Measurements from ENCODE around the gene CHD5.

Gene CHD5

GRCh38 chr1:6157528-6158174 is 22.5 kb downstream of the CHD5 start:
- FAIRE-seq (peak; percentile 91), DNase-seq (ENCODE audit: insufficient read length, low spot score) (peak; percentile 84)

- DNase-seq (ENCODE audit: insufficient read length, low spot score) (no peak), FAIRE-seq (no peak)
These were observed 23.0 kb downstream of the CHD5 start for GRCh38 chr1:6157132-6157527.

- FAIRE-seq = no peak
These were observed 25.4 kb downstream of the CHD5 start for GRCh38 chr1:6154525-6155319.

GRCh38 chr1:6152882-6153281 is 27.2 kb downstream of the CHD5 start:
- FAIRE-seq = no peak

More at GRCh38 chr1:6154525-6155319, 25.4 kb downstream of the CHD5 start:
- no peak for DNase-seq (ENCODE audit: insufficient read length, low spot score)

GRCh38 chr1:6152181-6152580 is 27.9 kb downstream of the CHD5 start:
- no peak for DNase-seq (ENCODE audit: insufficient read length, low spot score)
- FAIRE-seq = no peak

More at GRCh38 chr1:6152882-6153281, 27.2 kb downstream of the CHD5 start:
- no peak for DNase-seq (ENCODE audit: insufficient read length, low spot score)

- no peak for DNase-seq (ENCODE audit: insufficient read length, low spot score)
These were observed 28.8 kb downstream of the CHD5 start for GRCh38 chr1:6151291-6151822.

GRCh38 chr1:6150006-6150938 is 29.8 kb downstream of the CHD5 start:
- DNase-seq (ENCODE audit: insufficient read length, low spot score) = no peak
- FAIRE-seq = peak; percentile 52

More at GRCh38 chr1:6151291-6151822, 28.8 kb downstream of the CHD5 start:
- no peak for FAIRE-seq

- no peak for FAIRE-seq
These were observed 30.5 kb downstream of the CHD5 start for GRCh38 chr1:6149597-6149996.

GRCh38 chr1:6148497-6149241 is 31.5 kb downstream of the CHD5 start:
- DNase-seq (ENCODE audit: insufficient read length, low spot score) (no peak), FAIRE-seq (no peak)

More at GRCh38 chr1:6149597-6149996, 30.5 kb downstream of the CHD5 start:
- DNase-seq (ENCODE audit: insufficient read length, low spot score) = no peak

- FAIRE-seq (no peak), DNase-seq (ENCODE audit: insufficient read length, low spot score) (no peak)
These were observed 34.2 kb downstream of the CHD5 start for GRCh38 chr1:6145864-6146410.

GRCh38 chr1:6145396-6145750 is 34.7 kb downstream of the CHD5 start:
- no peak for FAIRE-seq
- no peak for DNase-seq (ENCODE audit: insufficient read length, low spot score)

- no peak for DNase-seq (ENCODE audit: insufficient read length, low spot score)
- FAIRE-seq = no peak
These were observed 35.3 kb downstream of the CHD5 start for GRCh38 chr1:6144647-6145395.

GRCh38 chr1:6144175-6144574 is 35.9 kb downstream of the CHD5 start:
- FAIRE-seq = no peak

GRCh38 chr1:6143395-6143794 is 36.7 kb downstream of the CHD5 start:
- FAIRE-seq (no peak), DNase-seq (ENCODE audit: insufficient read length, low spot score) (no peak)

More at GRCh38 chr1:6144175-6144574, 35.9 kb downstream of the CHD5 start:
- no peak for DNase-seq (ENCODE audit: insufficient read length, low spot score)

- DNase-seq (ENCODE audit: insufficient read length, low spot score) = no peak
- FAIRE-seq = no peak
These were observed 37.4 kb downstream of the CHD5 start for GRCh38 chr1:6142734-6143133.

GRCh38 chr1:6142036-6142621 is 38.0 kb downstream of the CHD5 start:
- no peak for FAIRE-seq
- DNase-seq (ENCODE audit: insufficient read length, low spot score) = no peak

GRCh38 chr1:6141592-6141991 is 38.5 kb downstream of the CHD5 start:
- DNase-seq (ENCODE audit: insufficient read length, low spot score) (no peak), FAIRE-seq (no peak)

- DNase-seq (ENCODE audit: insufficient read length, low spot score) = no peak
- FAIRE-seq = no peak
These were observed 39.7 kb downstream of the CHD5 start for GRCh38 chr1:6140413-6140812.

- DNase-seq (ENCODE audit: insufficient read length, low spot score) (no peak), FAIRE-seq (no peak)
These were observed 42.4 kb downstream of the CHD5 start for GRCh38 chr1:6137758-6138157.

All from HTR-8/SVneo (cell line).